Stimulated activated CD8-positive, alpha-beta memory T cell treated with anti-CD3 and anti-CD28 coated beads, Interleukin-7, amount 100 ng/mL, for 48 hours (primary cell): ENCODE data around the gene HPCAL4.
A peak's percentile ranks its signal among the peaks of the same experiment; 100 is the strongest.

Source experiments
- DNase-seq, 2 donors: peaks; one replicate each; pipeline ENCODE4 v3.0.0-alpha.2; 2020; ENCODE audit warnings: low read depth in 1 of 2; ENCODE audit errors: extremely low read depth in 1 of 2

Gene HPCAL4

DNA sequence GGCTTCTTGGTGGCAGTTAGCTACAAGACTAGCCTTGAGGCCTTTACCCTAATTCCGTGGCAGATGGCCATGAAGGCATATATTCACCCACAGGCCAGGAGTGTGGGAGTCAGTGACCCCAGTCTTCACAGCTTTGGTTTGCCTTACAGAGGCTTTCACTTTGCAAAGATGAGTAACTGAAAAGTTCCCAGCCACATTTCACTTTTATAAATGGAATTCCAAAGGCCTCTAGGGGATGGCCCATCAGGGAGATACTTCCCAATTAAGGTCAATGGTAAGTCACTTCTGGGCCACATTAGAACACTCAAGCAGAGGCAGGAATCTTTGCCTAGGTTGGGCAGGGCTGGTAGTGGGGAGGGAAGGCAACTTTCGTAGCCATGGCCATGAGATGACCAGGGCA lies 38.7 kb downstream of the HPCAL4 start:
- DNase-seq = no peak

GRCh38 chr1:39652105-39652504 lies 39.1 kb downstream of the HPCAL4 start:
- no peak for DNase-seq

DNA sequence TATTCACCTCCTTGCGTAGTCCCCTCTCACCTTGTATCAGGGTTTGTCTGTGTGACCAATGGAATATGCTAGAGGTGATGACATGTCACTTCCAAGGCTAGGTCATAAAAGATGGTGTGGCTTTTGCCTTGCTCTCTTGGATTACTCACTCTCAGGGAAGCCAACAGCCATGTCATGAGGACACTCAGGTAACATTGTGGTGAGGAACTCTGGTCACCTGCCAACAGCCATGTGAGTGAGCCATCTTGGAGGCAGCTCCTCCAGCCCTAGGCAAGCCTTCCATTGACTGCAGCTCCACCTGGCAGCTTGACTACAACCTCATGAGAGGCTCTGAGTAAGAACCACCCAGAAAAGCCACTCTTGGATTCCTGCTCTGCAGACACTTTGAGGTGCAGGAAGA lies 40.8 kb downstream of the HPCAL4 start:
- no peak for DNase-seq

GRCh38 chr1:39649636-39650185 lies 41.5 kb downstream of the HPCAL4 start:
- no peak for DNase-seq

GRCh38 chr1:39648496-39648895 lies 42.7 kb downstream of the HPCAL4 start:
- DNase-seq = no peak

GRCh38 chr1:39647247-39647646 lies 44.0 kb downstream of the HPCAL4 start:
- DNase-seq = no peak

DNA sequence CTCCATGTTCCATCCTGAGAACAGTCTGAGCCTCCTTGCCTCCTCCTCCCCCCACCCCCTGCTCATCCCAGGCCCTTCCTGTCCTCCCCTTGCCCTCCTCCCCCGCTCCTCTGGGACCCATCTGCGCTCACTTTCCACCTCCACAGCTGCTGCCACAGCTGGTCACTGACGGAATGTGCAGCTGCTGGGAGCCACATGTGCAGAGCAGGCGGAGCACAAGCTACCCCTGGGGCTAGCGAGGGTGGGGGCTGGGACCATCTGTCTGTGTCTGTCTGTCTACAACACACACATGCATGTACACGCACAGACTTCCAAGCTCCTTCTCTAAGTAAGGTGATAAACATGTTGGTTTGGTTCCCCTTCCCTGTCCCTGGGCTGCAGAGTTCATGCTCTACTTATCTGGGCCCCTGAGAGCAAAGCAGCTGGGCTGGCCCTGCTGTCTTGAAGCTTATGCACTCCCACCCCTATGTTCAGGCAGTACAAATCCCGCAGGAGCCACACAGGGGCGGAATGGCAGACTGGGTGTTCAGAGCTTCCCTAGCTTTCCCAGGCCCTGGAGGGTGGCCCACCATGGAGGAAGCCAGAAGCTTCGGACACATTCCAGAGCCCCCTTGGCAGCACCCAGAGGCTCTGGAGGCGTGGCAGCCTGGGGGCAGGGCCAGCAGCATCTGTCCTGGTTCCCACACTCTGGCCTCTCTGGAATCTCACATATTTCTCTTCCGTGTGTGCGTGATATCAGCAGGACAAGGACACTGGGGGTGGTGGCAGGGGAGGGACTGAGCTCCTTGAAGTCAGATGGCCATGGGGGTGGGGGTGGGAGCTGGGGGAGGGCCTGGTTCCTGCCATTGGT lies 44.8 kb downstream of the HPCAL4 start:
- DNase-seq = no peak

DNA sequence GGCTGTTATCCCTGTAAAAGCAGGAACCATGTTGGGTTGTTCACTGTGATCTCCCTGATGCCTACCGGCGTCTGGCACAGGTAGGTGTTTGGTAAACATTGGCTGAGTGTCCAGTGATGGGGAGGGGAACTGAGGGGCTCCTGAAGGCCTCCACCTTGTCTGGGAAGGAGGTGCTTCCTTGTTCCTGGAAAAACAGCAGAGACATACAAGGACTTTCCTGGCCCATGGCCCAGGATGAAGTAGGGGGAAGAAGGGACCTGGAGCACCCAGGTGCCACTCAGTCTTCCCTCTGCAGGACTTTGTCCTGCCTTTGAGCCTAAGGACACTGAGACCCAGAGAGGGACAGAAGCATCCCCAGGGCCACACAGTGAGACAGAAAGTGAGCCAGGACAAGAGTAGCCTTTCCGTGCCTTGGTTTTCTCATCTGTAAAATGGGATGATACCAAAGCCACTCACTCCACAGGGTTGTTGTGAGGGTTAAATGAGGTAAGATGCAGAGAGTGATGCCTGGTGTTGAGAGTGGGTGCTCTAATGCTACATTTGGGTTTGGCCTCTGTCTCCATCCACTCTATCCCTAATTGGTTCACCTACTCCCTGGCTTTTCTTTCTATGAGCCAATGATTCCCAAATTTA lies 45.7 kb downstream of the HPCAL4 start:
- no peak for DNase-seq

DNA sequence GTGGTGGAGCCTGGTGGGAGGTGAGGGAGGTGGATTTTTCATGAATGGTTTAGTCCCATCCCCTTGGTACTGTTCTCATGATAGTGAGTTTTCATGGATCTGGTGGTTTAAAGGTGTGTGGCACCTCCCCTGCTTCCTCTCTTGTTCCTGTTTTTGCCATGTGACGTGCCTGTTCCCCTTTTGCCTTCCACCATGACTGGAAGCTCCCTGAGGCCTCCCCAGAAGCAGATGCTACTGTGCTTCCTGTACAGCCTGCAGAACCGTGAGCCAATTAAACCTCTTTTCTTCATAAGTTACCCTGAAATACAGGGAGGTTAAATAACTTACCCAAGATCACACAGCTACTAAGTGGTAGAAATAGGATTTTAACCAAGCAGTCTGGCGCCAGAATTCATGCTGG lies 47.5 kb downstream of the HPCAL4 start:
- no peak for DNase-seq

DNA sequence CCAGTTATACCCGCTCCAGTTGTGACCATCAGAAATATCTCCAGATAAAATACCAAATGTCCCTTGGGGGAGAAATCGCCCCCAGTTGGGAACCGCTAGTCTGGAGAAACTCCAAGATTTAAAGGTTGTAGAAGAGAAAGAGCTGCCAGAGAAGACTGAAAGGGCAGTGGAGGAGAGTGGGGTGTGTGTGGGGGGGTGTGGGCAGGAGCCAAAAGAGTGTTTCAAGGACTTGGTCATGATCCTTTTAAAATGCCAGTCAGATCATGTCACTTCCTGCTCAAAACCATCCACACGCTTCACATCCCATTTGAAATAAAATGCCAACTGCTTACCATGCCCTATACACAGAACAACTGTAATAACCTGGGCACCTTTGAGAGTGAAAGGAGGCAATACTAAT lies 48.4 kb downstream of the HPCAL4 start:
- no peak for DNase-seq

GRCh38 chr1:39640861-39641260 lies 50.4 kb downstream of the HPCAL4 start:
- no peak for DNase-seq

- peak; percentile 51 to 59 for DNase-seq
Observed at GRCh38 chr1:39639305-39640130, 51.7 kb downstream of the HPCAL4 start, which contains the start of gene HEYL. Gene HEYL, minus strand, starts transcription at chr1:39639643. Its CDS starts 18 bp downstream, at chr1:39639625.

- DNase-seq = no peak
Observed at GRCh38 chr1:39638965-39639304, 52.3 kb downstream of the HPCAL4 start.

DNA sequence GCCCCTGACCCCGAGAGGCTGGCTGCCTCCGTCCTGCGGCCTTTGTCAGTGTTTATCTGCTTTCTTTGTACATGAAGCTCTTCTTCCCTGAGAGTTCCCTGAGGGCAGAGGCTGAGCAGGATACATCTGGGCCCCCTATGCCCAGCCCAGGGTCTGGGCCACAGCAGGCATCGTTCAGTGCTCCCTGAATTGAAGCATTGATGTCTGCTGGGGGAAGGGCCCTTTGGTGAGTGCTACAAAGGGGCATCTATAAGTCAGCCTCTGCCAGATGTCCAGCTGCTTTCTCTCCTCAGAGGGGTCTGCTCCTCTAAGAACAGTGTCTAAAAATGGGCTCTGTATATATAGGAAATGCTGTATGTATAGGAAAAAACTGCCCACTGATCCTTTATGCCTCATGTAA lies 53.9 kb downstream of the HPCAL4 start:
- no peak for DNase-seq

DNA sequence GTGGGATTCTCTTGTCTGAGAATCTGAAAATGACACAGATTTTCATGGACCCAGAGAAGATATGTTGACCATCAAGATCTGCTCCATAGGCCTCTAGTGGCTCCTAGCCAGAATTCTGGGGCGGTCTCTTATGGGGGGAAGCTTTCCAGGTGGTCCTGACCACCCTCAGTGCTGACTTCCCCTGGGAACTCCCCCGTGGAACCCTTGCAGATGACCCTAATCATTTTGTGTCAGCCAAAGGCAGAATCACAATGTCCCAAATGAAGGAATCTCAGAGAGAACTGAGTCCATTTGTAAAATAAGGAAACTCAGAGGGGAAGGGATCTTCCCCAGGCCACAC lies 55.4 kb downstream of the HPCAL4 start:
- no peak for DNase-seq

DNA sequence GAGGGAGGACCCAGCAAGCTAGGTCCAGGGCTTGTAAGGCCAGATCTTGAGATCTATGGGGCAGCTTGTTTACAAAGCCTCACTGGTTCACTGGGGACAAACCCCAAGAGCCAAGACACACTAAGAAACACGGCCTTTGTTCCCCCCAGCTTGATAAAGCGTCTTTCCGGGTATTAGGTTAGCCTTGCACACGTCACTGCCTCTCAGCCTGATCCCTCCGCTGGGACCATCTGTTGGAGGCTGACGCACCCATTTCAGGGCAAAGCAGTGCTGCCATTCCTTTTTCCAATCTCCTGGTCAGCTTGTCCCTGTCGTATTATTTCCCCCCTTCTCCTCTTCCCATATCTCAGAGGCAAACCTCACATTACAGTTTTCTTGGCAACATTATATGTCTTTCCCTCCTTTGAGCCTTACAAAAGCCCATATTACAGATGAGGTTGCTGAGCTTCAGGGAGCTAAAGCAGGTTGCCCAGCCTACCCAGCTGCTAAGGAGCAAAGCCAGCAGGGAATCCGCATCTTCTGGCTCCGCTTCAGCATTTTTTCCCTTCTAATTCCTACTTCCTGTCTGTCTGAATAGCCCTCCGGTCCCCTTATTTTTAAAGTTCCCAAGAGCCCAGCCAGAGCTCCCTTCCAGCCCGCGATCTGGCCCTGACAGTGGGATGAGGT lies 55.9 kb downstream of the HPCAL4 start:
- DNase-seq = no peak

- no peak for DNase-seq
Observed at GRCh38 chr1:39633422-39633821, 57.8 kb downstream of the HPCAL4 start.

DNA sequence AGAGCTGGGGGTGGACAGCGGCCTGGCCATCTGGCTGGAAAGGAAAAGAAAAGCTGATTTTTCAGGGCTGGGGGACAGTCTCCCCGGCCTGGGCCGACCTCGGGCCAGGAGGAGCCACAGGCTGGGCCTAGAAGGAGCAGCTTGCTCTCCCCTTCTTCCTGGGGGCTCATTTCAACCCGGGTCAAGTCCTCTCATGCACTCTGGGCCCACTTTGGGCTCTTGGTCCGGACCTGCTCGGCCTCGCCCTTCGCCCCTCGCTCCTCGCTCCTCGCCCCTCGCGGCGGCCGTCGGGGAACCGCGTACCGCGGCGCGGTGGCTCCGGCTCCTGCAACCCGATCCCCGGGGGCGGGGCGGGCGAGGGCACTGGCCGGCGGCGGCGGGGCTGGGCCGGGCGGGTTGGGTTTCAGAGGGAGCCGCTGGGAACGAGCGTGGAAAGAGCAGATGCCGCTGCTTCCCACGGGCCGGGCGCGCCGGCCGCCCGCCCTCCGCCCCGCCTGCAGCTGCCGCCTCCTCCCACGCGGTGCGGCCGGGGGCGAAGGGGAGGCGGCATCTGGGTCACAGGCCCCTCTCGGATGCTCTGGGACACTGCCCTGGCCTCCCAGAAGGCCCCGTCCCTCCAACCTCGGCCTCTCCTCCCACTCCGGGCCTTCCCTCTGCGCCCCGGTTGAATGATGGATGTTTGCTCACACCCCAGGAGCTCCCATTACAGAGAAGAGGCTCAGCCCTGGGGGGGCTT lies 58.4 kb downstream of the HPCAL4 start:
- DNase-seq = no peak

DNA sequence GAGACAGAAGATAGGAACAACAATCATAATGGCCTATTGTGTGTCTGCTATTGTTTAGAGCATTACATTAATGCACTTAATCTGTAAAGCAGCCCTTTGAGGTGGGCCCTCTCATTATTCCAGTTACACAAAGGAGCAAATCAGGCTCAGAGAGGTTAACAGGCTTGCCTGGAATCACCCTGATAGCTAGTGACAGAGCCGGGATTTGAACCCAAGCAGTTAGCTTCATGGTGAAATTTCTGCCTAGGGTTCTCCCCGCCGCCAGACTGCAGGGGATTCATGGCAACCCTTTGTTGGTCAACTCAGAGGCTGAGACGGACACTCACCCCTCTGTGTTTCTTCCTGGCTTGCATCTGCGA lies 58.9 kb downstream of the HPCAL4 start:
- no peak for DNase-seq
